ENCODE results near the gene SPTLC2. TPM values are rescaled to one million over a fixed set of nuclear protein-coding genes. Genes with fewer than 3 reads are reported as not detected.
A peak's percentile ranks its signal among the peaks of the same experiment; 100 is the strongest.
"Not testable (repeated sequence)": the region's sequence is repeated elsewhere in the genome, so short reads cannot be mapped to it uniquely, and the experiment has no call there.

SPTLC2 gene
- total and polyA plus RNA-seq, 4 donors, result 8.1 to 48.6 (median 27.6) TPM

- peak; percentile 75 to 79 (median 78) for DNase-seq
- TF ChIP-seq CTCF (IDR thresholded peaks at IDR 0.05; ENCODE audit: control extremely low read depth, extremely low read depth), result no peak
- 4 to 7% methylated on average over 47 of the region's 47 CpGs for WGBS, 2 donors
- Histone ChIP-seq H3K9me3 (ENCODE audit: control insufficient read depth in 4 of 4, insufficient read depth in 3 of 4, low read length in 3 of 4) (no peaks in the 10 kb centered on the region), H3K4me1 (ENCODE audit: control insufficient read depth in 5 of 5, insufficient read depth in 5 of 5, low read length in 5 of 5) (peaks cover 0 to 9% (median 5%) of the 10 kb centered on the region in 5 donors), H3K4me3 (peak overlapping the region; percentile 25), H3K36me3 (ENCODE audit: control insufficient read depth in 4 of 4, insufficient read depth in 4 of 4, low read length in 4 of 4) (no peaks in the 10 kb centered on the region), H3K9ac (ENCODE audit: insufficient read depth in 1 of 2, low read length in 2 of 2) (peak overlapping the region in 1 of 2 donors; percentile 68), H3K27ac (ENCODE audit: low read depth in 1 of 2, low read length in 1 of 2) (peak overlapping the region; percentile 57 to 93), H3K27me3 (ENCODE audit: control insufficient read depth in 3 of 3, insufficient read depth in 3 of 3, low read length in 2 of 3) (no peaks in the 10 kb centered on the region)
- peak; percentile 84 for ATAC-seq (ENCODE audit: insufficient read depth, low FRiP score)
Measured at GRCh38 chr14:77641534-77642341, 25.3 kb upstream of the SPTLC2 start.

GRCh38 chr14:77640756-77641533, 24.5 kb upstream of the SPTLC2 start:
- no peak for TF ChIP-seq CTCF (IDR thresholded peaks at IDR 0.05; ENCODE audit: control extremely low read depth, extremely low read depth)
- peaks cover 0 to 9% (median 5%) of the 10 kb centered on the region in 5 donors for H3K4me1 ChIP-seq (ENCODE audit: control insufficient read depth in 5 of 5, insufficient read depth in 5 of 5, low read length in 5 of 5)
- H3K27me3 ChIP-seq (ENCODE audit: control insufficient read depth in 3 of 3, insufficient read depth in 3 of 3, low read length in 2 of 3), result no peaks in the 10 kb centered on the region
- DNase-seq, result no peak
- no peaks in the 10 kb centered on the region for H3K36me3 ChIP-seq (ENCODE audit: control insufficient read depth in 4 of 4, insufficient read depth in 4 of 4, low read length in 4 of 4)
- peak overlapping the region; percentile 57 to 93 for H3K27ac ChIP-seq (ENCODE audit: low read depth in 1 of 2, low read length in 1 of 2)
- H3K4me3 ChIP-seq, result no peak overlapping the region
- ATAC-seq (ENCODE audit: insufficient read depth, low FRiP score), result peak; percentile 8
- no peak overlapping the region for H3K9ac ChIP-seq (ENCODE audit: insufficient read depth in 1 of 2, low read length in 2 of 2)
- no peaks in the 10 kb centered on the region for H3K9me3 ChIP-seq (ENCODE audit: control insufficient read depth in 4 of 4, insufficient read depth in 3 of 4, low read length in 3 of 4)
- WGBS, 2 donors, result 42 to 50% methylated on average over 16 of the region's 16 CpGs

- H3K9ac ChIP-seq (ENCODE audit: insufficient read depth in 1 of 2, low read length in 2 of 2), result no peak overlapping the region
- H3K4me1 ChIP-seq (ENCODE audit: control insufficient read depth in 5 of 5, insufficient read depth in 5 of 5, low read length in 5 of 5), result peaks cover 0 to 9% (median 5%) of the 10 kb centered on the region in 5 donors
- no peaks in the 10 kb centered on the region for H3K36me3 ChIP-seq (ENCODE audit: control insufficient read depth in 4 of 4, insufficient read depth in 4 of 4, low read length in 4 of 4)
- DNase-seq (no peak), ATAC-seq (ENCODE audit: insufficient read depth, low FRiP score) (no peak)
- no peaks in the 10 kb centered on the region for H3K9me3 ChIP-seq (ENCODE audit: control insufficient read depth in 4 of 4, insufficient read depth in 3 of 4, low read length in 3 of 4)
- H3K27me3 ChIP-seq (ENCODE audit: control insufficient read depth in 3 of 3, insufficient read depth in 3 of 3, low read length in 2 of 3), result no peaks in the 10 kb centered on the region
- TF ChIP-seq CTCF (IDR thresholded peaks at IDR 0.05; ENCODE audit: control extremely low read depth, extremely low read depth), result no peak
- H3K27ac ChIP-seq (ENCODE audit: low read depth in 1 of 2, low read length in 1 of 2), result no peak overlapping the region
- WGBS, 2 donors, result 75 to 77% methylated on average over 2 of the region's 2 CpGs
- no peak overlapping the region for H3K4me3 ChIP-seq
Measured at GRCh38 chr14:77638771-77639171, 22.3 kb upstream of the SPTLC2 start.

GRCh38 chr14:77635869-77636268, 19.4 kb upstream of the SPTLC2 start:
- H3K4me1 ChIP-seq (ENCODE audit: control insufficient read depth in 5 of 5, insufficient read depth in 5 of 5, low read length in 5 of 5); H3K27me3 ChIP-seq (ENCODE audit: control insufficient read depth in 3 of 3, insufficient read depth in 3 of 3, low read length in 2 of 3); ATAC-seq (ENCODE audit: insufficient read depth, low FRiP score); H3K4me3 ChIP-seq; H3K9ac ChIP-seq (ENCODE audit: insufficient read depth in 1 of 2, low read length in 2 of 2); H3K36me3 ChIP-seq (ENCODE audit: control insufficient read depth in 4 of 4, insufficient read depth in 4 of 4, low read length in 4 of 4); H3K9me3 ChIP-seq (ENCODE audit: control insufficient read depth in 4 of 4, insufficient read depth in 3 of 4, low read length in 3 of 4); DNase-seq; H3K27ac ChIP-seq (ENCODE audit: low read depth in 1 of 2, low read length in 1 of 2): not testable (repeated sequence)
- WGBS, 2 donors, result 65 to 82% methylated on average over 4 of the region's 4 CpGs

GRCh38 chr14:77635466-77635865, 19.0 kb upstream of the SPTLC2 start:
- not testable (repeated sequence) for H3K27ac ChIP-seq (ENCODE audit: low read depth in 1 of 2, low read length in 1 of 2); H3K9ac ChIP-seq (ENCODE audit: insufficient read depth in 1 of 2, low read length in 2 of 2); H3K27me3 ChIP-seq (ENCODE audit: control insufficient read depth in 3 of 3, insufficient read depth in 3 of 3, low read length in 2 of 3); H3K4me1 ChIP-seq (ENCODE audit: control insufficient read depth in 5 of 5, insufficient read depth in 5 of 5, low read length in 5 of 5); DNase-seq; H3K9me3 ChIP-seq (ENCODE audit: control insufficient read depth in 4 of 4, insufficient read depth in 3 of 4, low read length in 3 of 4); H3K36me3 ChIP-seq (ENCODE audit: control insufficient read depth in 4 of 4, insufficient read depth in 4 of 4, low read length in 4 of 4); ATAC-seq (ENCODE audit: insufficient read depth, low FRiP score); H3K4me3 ChIP-seq
- 67 to 83% methylated on average over 8 of the region's 8 CpGs for WGBS, 2 donors

Data from lung (tissue), 12 donors.